Measurements from ENCODE around the gene NLRC5.
"Not testable (repeated sequence)": the region's sequence is repeated elsewhere in the genome, so short reads cannot be mapped to it uniquely, and the experiment has no call there.

Gene NLRC5

GRCh38 chr16:57106767-57107166 lies 117.4 kb downstream of the NLRC5 start:
- DNase-seq = no peak

DNA sequence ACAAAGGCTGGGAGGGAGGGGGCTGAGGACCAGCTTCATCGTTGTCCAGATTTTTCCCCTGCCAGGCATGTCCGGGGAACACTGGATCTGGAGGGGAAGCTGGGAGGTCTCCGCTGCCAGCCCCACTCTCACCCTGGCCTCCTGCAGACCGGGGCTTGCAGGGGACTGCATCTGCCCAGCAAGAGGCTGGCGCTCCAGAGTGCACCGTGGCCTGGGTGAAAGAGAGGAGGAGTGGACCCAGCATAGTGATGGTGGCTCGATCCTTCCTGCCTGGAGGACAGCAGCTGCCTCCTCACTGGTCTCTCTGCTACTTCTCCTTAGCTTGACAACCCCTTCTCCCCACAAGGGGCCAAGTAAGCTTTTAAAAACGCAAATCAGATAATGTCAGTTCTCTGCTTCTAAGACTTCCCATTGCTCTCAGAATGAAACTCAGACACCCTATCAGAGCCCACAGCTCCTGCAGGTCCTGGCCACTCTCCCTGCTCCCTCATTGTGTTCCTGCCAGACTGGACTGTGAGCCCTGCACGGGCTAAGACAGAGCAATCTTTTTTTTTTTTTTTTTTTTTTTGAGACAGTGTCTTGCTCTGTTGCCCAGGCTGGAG lies 118.1 kb downstream of the NLRC5 start:
- no peak for DNase-seq

DNA sequence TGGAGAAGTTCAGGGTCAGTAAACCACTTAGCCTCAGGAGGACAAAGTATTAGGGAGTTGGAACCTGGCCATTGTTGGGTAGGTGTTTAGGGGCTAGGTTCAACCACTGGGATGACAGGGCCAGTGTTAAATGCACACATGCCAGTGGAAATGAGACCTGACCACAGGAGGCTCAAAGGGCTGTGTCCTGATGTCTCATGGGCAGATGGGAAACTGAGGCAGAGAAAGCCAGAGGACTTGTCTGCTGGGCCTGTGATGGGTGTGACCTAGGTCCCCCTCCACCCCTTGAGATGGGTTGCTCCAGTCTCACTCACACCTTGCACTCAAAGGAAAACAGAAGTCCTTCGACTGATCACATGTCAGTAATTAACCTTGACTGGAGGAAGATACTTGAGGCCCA lies 119.1 kb downstream of the NLRC5 start:
- no peak for DNase-seq

DNA sequence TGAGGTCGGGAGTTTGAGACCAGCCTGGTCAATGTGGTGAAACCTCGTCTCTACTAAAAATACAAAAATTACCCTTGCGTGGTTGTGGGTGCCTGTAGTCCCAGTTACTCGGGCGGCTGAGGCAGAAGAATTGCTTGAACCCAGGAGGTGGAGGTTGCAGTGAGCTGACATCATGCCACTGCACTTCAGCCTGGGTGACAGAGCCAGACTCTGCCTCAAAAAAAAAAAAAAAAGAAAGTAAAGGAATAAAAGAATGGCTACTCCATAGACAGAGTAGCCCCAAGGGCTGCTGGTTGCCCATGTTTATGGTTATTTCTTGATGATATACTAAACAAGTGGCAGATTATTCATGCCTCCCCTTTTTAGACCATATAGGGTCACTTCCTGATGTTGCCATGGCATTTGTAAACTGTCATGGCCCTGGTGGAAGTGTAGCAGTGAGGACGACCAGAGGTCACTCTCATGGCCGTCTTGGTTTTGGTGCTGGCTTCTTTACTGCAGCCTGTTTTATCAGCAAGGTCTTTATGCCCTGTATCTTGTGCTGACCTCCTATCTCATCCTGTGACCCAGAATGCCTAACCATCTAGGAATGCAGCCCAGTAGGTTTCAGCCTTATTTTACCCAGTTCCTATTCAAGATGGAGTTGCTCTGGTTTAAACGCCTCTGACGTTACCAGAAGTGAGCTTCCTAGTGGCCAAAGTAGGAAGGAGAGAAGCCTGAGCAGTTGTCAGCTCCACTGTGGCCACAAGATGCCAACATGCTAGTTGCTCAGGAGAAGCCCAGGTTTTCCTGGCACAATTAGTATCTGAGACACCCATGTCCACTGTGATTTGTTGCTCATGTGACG lies 120.1 kb downstream of the NLRC5 start:
- not testable (repeated sequence) for DNase-seq

- DNase-seq = no peak
These were observed 121.6 kb downstream of the NLRC5 start for GRCh38 chr16:57110937-57111336.

DNA sequence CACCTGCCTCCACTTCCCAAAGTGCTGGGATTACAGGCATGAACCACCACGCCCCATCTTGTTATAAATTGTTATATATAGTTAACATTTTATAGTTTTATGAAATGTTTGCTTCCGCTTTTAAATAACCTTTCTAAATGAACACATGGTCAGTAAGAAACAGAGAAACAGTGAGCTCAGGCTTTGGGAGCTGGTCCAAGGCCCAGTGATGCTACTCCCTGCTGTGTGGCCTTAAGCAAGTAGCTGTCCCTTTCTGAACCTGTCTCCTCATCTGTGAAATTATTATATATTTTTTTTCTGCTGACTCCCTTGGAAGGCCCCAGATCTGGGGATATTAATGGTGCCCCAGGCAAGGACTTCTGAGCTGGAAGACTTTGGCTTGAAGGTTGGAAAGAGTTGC lies 122.1 kb downstream of the NLRC5 start:
- no peak for DNase-seq

GRCh38 chr16:57112403-57113041 lies 123.2 kb downstream of the NLRC5 start:
- DNase-seq = no peak

- DNase-seq = no peak
These were observed 123.7 kb downstream of the NLRC5 start for GRCh38 chr16:57113042-57113453.

- no peak for DNase-seq
These were observed 124.3 kb downstream of the NLRC5 start for GRCh38 chr16:57113664-57114063.

GRCh38 chr16:57115168-57115513 lies 125.8 kb downstream of the NLRC5 start:
- no peak for DNase-seq

DNA sequence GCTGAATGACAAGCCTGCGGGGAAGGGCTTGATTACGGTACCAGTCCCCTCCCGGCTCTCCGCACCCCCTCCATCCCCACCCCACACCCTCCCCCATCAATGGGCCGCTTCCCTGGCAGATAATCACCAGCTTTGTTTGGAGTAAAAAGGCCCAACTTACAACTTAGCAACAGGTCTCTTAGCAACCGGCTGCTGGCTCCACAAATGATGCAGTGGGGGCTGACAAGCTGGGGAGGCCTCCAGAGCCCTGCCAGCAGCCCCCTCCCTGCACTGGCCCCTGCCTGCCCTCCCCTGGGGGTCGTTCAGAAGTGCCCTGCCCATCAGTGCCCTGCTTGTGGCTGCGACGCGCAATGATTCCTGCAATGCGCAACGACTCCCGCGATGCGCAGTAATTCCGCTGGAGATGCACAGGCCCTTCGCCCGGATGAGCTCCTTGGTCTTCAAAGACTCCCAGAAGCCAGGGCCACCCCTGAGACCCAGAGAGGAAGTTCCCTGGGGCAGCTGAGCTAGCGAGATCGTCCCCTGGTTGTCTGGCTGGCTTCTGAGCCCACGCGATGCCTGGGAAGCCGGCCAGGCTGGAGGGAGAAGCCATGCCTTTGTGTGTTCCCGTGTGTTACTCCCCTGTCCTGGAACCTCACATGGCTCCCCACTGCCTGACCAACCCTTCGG lies 126.3 kb downstream of the NLRC5 start:
- no peak for DNase-seq

DNA sequence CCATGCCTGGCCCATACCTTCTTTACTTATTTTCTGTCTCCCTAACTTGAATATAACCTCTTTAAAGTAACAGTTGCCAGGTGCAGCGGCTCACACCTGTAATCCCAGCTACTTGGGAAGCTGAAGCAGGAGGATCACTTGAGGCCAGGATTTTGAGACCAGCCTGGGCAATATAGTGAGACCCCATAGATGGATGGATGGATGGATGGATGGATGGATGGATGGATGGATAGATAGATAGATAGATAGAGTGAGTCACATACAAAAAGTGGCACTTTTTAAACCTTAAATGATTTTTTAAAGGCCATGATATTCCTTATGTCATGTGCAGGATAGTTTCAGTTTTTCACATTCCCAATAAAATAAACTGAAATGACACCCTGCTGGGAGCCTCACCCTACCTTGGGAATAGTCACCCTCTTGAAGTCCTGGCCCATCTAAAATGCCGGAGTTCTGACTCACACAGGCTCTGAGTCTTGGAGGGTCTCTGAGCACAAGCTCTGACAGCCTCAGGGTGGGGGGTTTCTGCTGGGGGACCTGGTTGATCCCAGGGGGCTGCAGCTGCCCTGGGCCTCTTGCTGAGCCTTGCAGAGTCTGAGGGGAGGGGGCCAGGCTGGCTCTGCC lies 129.2 kb downstream of the NLRC5 start:
- no peak for DNase-seq

DNA sequence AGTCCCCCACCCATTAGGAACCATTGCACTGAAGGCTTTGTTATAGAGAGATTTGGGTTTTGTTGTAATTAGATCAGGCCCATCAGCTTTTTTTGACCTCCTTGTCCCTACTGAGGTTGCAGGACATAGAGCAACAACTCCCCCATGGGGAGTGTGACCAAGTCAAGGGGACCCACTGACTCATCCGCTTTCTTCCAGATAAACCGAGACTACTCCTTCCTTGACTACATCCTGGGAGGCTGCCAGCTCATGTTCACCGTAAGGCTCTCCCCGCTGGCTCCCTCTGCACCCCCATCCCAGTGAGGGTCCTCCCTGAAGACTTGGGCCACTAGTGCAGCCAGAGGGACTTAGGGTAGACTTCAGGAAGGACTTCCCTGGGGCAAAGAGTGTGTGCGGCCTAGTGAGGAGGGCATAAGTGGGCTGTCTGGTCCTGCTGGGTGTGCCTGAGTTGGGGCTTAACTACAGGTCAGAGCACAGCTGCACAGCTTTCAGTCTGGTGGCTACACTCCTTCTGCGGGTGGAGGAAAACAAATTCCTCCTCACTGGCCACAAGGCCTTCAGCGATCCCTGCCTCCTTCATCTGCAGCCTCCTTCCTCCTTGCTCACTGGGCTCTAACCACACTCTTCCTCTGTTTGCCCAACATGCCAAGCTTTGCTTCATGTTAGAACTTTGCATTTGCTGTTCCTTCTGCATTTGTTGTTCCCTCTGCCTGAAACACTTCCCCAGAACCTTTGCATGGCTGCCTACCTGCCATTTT lies 134.0 kb downstream of the NLRC5 start:
- DNase-seq = no peak

GRCh38 chr16:57123974-57124674 lies 134.8 kb downstream of the NLRC5 start:
- DNase-seq = no peak

DNA sequence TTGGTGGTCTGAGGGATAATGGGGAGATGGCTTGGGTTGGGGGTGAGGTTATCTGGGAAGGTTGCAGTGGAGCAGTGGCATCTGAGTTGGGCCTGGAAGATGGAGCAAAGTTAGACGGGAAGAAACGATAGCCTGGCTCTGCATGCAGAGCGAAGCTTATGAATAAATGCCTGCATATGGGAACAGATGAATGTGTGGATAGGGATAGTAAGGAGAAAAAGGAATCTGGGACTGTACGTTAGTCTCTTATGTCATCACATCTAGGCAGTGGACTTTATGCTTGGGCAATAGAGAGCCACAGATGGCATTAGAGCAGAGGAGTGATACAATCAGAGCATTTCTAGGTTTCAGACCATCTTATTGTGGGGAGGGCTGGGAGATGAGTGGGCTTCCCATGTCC lies 136.0 kb downstream of the NLRC5 start:
- no peak for DNase-seq

DNA sequence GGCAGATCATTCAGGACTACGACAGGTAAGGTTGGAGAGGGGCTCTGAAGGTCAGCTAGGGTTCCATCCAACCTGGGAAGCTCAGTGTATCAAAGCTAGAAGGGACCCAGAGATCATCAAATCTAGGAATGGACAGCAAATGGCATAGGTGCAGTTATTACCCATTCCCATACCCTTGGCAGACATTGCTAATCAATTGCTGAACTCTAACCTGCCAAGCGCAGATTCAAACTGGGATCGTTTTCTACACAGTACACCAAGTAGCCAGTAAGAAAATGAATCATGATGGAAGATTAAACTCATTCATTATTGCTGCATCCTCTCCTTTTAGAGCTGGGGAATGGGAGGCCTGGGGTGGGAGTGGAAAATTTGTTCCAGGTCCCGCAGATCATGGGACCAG lies 136.6 kb downstream of the NLRC5 start:
- no peak for DNase-seq

DNA sequence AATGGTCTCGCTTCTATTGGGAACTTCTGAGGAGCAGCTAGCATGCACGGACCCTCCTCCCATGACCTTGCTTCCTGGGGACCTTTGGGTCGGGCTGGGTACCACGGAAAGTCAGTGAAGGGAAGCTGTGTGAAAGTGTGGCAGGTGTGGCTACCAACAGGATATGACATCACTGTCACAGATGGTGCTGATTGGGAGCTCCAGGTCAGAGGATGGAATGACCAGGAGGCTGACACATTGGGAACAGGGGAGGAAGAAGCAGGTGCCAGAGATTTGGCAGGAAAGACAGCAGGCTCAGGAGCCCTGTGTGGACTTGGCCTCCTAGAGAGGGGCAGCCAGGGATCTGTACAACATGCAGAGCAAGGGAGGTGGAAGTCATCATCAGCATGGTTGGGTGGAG lies 137.1 kb downstream of the NLRC5 start:
- DNase-seq = no peak

GRCh38 chr16:57127037-57127763 lies 137.8 kb downstream of the NLRC5 start:
- DNase-seq = no peak

- DNase-seq = no peak
These were observed 138.5 kb downstream of the NLRC5 start for GRCh38 chr16:57127836-57128235.

DNA sequence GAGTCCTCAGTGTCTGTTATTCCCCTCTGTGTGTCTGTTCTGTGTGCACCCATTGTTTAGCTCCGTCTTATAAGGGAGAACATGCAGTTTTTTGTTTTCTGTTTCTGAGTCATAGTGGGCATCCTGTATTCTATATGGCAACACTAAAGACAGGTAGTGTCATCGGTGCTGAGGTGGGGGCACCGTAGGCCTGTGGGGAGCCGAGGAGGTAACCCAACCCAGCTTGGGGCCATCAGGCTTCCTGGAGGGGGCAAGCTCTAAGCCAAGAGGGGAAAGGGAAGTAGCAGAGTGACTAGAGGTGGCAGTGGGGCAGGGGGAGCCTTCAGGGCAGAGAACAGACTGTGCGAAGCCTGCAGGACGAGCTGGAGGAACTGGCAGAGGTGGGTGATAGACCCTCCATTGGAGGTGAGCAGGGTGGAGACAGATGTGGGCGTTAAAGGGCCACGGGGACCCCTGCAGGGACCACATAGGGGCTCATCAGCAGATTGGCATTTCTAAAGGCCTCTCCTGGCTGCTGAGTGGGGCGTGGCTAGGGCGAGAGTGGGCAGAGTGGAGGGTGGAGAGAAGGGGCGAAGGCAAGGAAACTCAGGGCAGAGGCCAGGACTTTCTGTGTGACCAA lies 139.5 kb downstream of the NLRC5 start:
- DNase-seq = no peak

- DNase-seq = no peak
These were observed 141.6 kb downstream of the NLRC5 start for GRCh38 chr16:57130950-57131321.

Measured in GDM1 (cell line).